GM20431 (cell line): ENCODE data around the gene DHDDS.
"Not testable (repeated sequence)": the region's sequence is repeated elsewhere in the genome, so short reads cannot be mapped to it uniquely, and the experiment has no call there.

Experiments
- in situ Hi-C: fragments of 300-500 bp; cut with MseI, MboI; formaldehyde crosslinking; loops from one replicate; pipeline ENCODE4 v1.15.0; 2020; ENCODE audit warnings: low sequenced_read_pairs; ENCODE audit not compliant: unreplicated experiment

The DHDDS gene

GRCh38 chr1:26431979-26432695 is at the start of gene DHDDS:
TSS of gene DHDDS (plus strand) at chr1:26432321. CDS start at chr1:26432946, 625 bp downstream.
- in situ Hi-C loops: no loop called here

GRCh38 chr1:26384076-26384475 is 48.0 kb upstream of the DHDDS start:
- in situ Hi-C loops: no loop called here

- in situ Hi-C loops: not testable (repeated sequence)
Observed at GRCh38 chr1:26385063-26385462, 47.1 kb upstream of the DHDDS start.

GRCh38 chr1:26387447-26387846 is 44.7 kb upstream of the DHDDS start:
- in situ Hi-C loops: no loop called here

- in situ Hi-C loops: no loop called here
Observed at GRCh38 chr1:26388791-26389445, 43.2 kb upstream of the DHDDS start.

- in situ Hi-C loops: no loop called here
Observed at GRCh38 chr1:26389604-26390247, 42.4 kb upstream of the DHDDS start.

GRCh38 chr1:26391450-26391849 is 40.7 kb upstream of the DHDDS start:
- in situ Hi-C loops: no loop called here

GRCh38 chr1:26395754-26396153 is 36.4 kb upstream of the DHDDS start:
- in situ Hi-C loops: no loop called here

GRCh38 chr1:26399034-26399433 is 33.1 kb upstream of the DHDDS start:
- in situ Hi-C loops: no loop called here

- in situ Hi-C loops: no loop called here
Observed at GRCh38 chr1:26401891-26402290, 30.2 kb upstream of the DHDDS start.

- in situ Hi-C loops: no loop called here
Observed at GRCh38 chr1:26403656-26404055, 28.5 kb upstream of the DHDDS start.

GRCh38 chr1:26404641-26405040 is 27.5 kb upstream of the DHDDS start:
- in situ Hi-C loops: no loop called here

GRCh38 chr1:26405281-26405915 is 26.7 kb upstream of the DHDDS start:
- in situ Hi-C loops: no loop called here

GRCh38 chr1:26408604-26409003 is 23.5 kb upstream of the DHDDS start:
- in situ Hi-C loops: no loop called here

GRCh38 chr1:26409191-26409807 is 22.8 kb upstream of the DHDDS start:
- in situ Hi-C loops: no loop called here

- in situ Hi-C loops: no loop called here
Observed at GRCh38 chr1:26410706-26411623, 21.2 kb upstream of the DHDDS start, which contains the start of gene LIN28A. TSS of gene LIN28A (plus strand) at chr1:26410817. CDS start at chr1:26410892, 75 bp downstream.

GRCh38 chr1:26411624-26412074 is 20.5 kb upstream of the DHDDS start:
- in situ Hi-C loops: no loop called here

GRCh38 chr1:26412180-26412840 is 19.8 kb upstream of the DHDDS start:
- in situ Hi-C loops: no loop called here

GRCh38 chr1:26413031-26413430 is 19.1 kb upstream of the DHDDS start:
- in situ Hi-C loops: no loop called here
